Loucy (cell line): ENCODE results near the gene FAM193A.

Source experiments
- H2AFZ ChIP-seq: fragments of 200-600 bp; sonication (generic); 2 replicates; pipeline ENCODE4 v1.6.0; 2016; ENCODE audit warnings: antibody characterized with exemption, mild to moderate bottlenecking, low read length, moderate library complexity
- H3F3A ChIP-seq: fragments of 200-600 bp; 2 replicates; pipeline ENCODE4 v1.6.0; 2016; ENCODE audit warnings: antibody characterized with exemption, low read depth, mild to moderate bottlenecking
- H3K27me3 ChIP-seq: fragments of 200-600 bp; sonication (generic); 2 replicates; pipeline ENCODE4 v1.6.1; 2014; ENCODE audit warnings: low read length, mild to moderate bottlenecking; ENCODE audit not compliant: insufficient read depth, poor library complexity, severe bottlenecking
- H3K36me3 ChIP-seq: fragments of 200-600 bp; sonication (generic); 2 replicates; pipeline ENCODE4 v1.6.1; 2016; ENCODE audit warnings: low read length; ENCODE audit not compliant: insufficient read depth
- H3K4me1 ChIP-seq: fragments of 200-600 bp; sonication (generic); 2 replicates; pipeline ENCODE4 v1.5.1; 2014; ENCODE audit warnings: low read length, mild to moderate bottlenecking; ENCODE audit not compliant: insufficient read depth, poor library complexity, severe bottlenecking
- H3K4me2 ChIP-seq: fragments of 200-600 bp; sonication (generic); 2 replicates; pipeline ENCODE4 v1.6.0; 2014; ENCODE audit warnings: antibody characterized with exemption, low read length, low read depth, mild to moderate bottlenecking; ENCODE audit not compliant: poor library complexity, severe bottlenecking
- H3K4me3 ChIP-seq: fragments of 200-600 bp; sonication (generic); 2 replicates; pipeline ENCODE4 v1.5.1; 2014; ENCODE audit warnings: low read length, mild to moderate bottlenecking, mixed read lengths; ENCODE audit not compliant: poor library complexity, severe bottlenecking
- H3K79me2 ChIP-seq: fragments of 200-600 bp; sonication (generic); 2 replicates; pipeline ENCODE4 v1.6.1; 2014; ENCODE audit warnings: low read length; ENCODE audit not compliant: insufficient read depth
- H3K9ac ChIP-seq: fragments of 200-600 bp; sonication (generic); 2 replicates; pipeline ENCODE4 v1.6.0; 2014; ENCODE audit warnings: mild to moderate bottlenecking, low read depth, low read length, moderate library complexity; ENCODE audit not compliant: poor library complexity, severe bottlenecking
- H3K9me2 ChIP-seq: fragments of 200-600 bp; sonication (generic); replicated peaks from 2 replicates; pipeline ENCODE4 v1.6.1; 2016; ENCODE audit warnings: low read depth, low read length, mixed read lengths
- H3K9me3 ChIP-seq: fragments of 200-600 bp; sonication (generic); 2 replicates; pipeline ENCODE4 v1.6.1; 2014; ENCODE audit warnings: mild to moderate bottlenecking, antibody characterized with exemption, low read length, low read depth; ENCODE audit not compliant: insufficient read depth
- H4K20me1 ChIP-seq: fragments of 200-600 bp; sonication (generic); 2 replicates; pipeline ENCODE4 v1.6.0; 2014; ENCODE audit warnings: antibody characterized with exemption, low read length, mild to moderate bottlenecking; ENCODE audit not compliant: insufficient read depth, poor library complexity, severe bottlenecking
- EZH2phosphoT487 ChIP-seq: fragments of 200-600 bp; IDR thresholded peaks from 2 replicates; pipeline ENCODE4 v1.6.1; 2018; ENCODE audit warnings: antibody characterized with exemption, mild to moderate bottlenecking, moderate library complexity, borderline replicate concordance
- TF ChIP-seq, protein P1 (sequence below): fragments of 200-600 bp; sonication (generic); conservative IDR thresholded peaks from 2 replicates; pipeline ENCODE4 v1.5.1; 2014; ENCODE audit warnings: mild to moderate bottlenecking, antibody characterized with exemption, low read length

Gene FAM193A

DNA sequence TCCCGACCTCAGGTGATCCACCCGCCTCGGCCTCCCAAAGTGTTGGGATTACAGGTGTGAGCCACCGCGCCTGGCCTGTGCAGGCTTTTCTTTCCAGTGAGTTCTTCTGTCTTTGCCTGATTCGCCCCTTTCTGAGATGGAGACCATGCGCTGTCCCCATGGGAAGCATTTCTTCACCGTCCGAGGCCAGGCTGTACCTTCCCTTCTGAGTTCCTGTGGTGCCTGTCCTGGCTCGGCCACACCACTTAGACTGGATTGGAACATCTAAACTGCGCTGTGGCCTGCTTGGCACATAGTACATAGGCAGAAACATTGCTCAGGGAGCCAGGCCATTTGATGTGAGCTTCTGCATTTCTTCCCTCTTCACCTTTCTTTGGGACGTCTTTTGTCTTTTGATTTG, 23.7 kb downstream of the FAM193A start:
- no peak overlapping the region for H3K9ac ChIP-seq
- H3K9me3 ChIP-seq: no peaks in the 10 kb centered on the region
- H4K20me1 ChIP-seq: peaks cover 67% of the 10 kb centered on the region
- H3K4me2 ChIP-seq: no peak overlapping the region
- peaks cover 98% of the 10 kb centered on the region for H3K79me2 ChIP-seq
- no peaks in the 10 kb centered on the region for H3K9me2 ChIP-seq
- no peaks in the 10 kb centered on the region for H3K36me3 ChIP-seq
- no peaks in the 10 kb centered on the region for H3K4me1 ChIP-seq
- TF ChIP-seq EZH2phosphoT487: no peak
- TF ChIP-seq, protein P1, sequence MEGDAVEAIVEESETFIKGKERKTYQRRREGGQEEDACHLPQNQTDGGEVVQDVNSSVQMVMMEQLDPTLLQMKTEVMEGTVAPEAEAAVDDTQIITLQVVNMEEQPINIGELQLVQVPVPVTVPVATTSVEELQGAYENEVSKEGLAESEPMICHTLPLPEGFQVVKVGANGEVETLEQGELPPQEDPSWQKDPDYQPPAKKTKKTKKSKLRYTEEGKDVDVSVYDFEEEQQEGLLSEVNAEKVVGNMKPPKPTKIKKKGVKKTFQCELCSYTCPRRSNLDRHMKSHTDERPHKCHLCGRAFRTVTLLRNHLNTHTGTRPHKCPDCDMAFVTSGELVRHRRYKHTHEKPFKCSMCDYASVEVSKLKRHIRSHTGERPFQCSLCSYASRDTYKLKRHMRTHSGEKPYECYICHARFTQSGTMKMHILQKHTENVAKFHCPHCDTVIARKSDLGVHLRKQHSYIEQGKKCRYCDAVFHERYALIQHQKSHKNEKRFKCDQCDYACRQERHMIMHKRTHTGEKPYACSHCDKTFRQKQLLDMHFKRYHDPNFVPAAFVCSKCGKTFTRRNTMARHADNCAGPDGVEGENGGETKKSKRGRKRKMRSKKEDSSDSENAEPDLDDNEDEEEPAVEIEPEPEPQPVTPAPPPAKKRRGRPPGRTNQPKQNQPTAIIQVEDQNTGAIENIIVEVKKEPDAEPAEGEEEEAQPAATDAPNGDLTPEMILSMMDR: no peak
- no peak overlapping the region for H2AFZ ChIP-seq
- no peaks in the 10 kb centered on the region for H3K27me3 ChIP-seq
- H3F3A ChIP-seq: no peaks in the 10 kb centered on the region
- no peak overlapping the region for H3K4me3 ChIP-seq

DNA sequence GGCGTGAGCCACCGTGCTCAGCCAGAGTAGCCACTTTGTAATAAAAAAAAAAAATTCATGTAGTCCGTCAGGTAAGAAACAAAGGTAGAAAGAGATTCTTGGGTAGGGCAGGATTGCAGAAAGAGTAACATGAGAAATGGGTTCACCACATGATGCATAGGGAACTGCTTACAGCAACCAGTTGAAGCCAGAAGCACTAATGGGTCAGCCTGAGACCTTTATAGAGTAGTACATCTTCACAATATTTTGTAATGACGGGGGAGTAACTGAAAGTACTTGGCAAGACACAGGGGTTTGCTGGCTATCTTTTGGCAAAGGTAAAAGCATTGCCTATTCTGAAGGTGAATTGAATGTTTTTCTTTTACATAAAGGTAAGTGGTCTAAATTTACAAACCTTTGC, 29.1 kb downstream of the FAM193A start:
- Histone ChIP-seq H2AFZ (no peak overlapping the region), H3K36me3 (peaks cover 6% of the 10 kb centered on the region; the same call in 1 of the 2 replicates), H3K4me2 (no peak overlapping the region), H4K20me1 (peaks cover 44% of the 10 kb centered on the region), H3K27me3 (no peaks in the 10 kb centered on the region), H3F3A (no peaks in the 10 kb centered on the region), H3K79me2 (peaks cover 100% of the 10 kb centered on the region), H3K4me1 (no peaks in the 10 kb centered on the region), H3K9me2 (no peaks in the 10 kb centered on the region), H3K9ac (no peak overlapping the region), H3K4me3 (no peak overlapping the region), H3K9me3 (no peaks in the 10 kb centered on the region)
- no peak for TF ChIP-seq EZH2phosphoT487

- H3F3A ChIP-seq: no peaks in the 10 kb centered on the region
- peaks cover 55% of the 10 kb centered on the region for H4K20me1 ChIP-seq
- H3K9me2 ChIP-seq: no peaks in the 10 kb centered on the region
- peaks cover 98% of the 10 kb centered on the region for H3K79me2 ChIP-seq
- no peak overlapping the region for H3K4me2 ChIP-seq
- peaks cover 6% of the 10 kb centered on the region; the same call in 1 of the 2 replicates for H3K36me3 ChIP-seq
- no peak overlapping the region for H2AFZ ChIP-seq
- no peaks in the 10 kb centered on the region for H3K4me1 ChIP-seq
- no peak overlapping the region for H3K4me3 ChIP-seq
- no peaks in the 10 kb centered on the region for H3K9me3 ChIP-seq
- TF ChIP-seq EZH2phosphoT487: no peak
- TF ChIP-seq, protein P1: no peak
- H3K9ac ChIP-seq: no peak overlapping the region
- H3K27me3 ChIP-seq: no peaks in the 10 kb centered on the region
These were observed 33.6 kb downstream of the FAM193A start for GRCh38 chr4:2570036-2570435.

DNA sequence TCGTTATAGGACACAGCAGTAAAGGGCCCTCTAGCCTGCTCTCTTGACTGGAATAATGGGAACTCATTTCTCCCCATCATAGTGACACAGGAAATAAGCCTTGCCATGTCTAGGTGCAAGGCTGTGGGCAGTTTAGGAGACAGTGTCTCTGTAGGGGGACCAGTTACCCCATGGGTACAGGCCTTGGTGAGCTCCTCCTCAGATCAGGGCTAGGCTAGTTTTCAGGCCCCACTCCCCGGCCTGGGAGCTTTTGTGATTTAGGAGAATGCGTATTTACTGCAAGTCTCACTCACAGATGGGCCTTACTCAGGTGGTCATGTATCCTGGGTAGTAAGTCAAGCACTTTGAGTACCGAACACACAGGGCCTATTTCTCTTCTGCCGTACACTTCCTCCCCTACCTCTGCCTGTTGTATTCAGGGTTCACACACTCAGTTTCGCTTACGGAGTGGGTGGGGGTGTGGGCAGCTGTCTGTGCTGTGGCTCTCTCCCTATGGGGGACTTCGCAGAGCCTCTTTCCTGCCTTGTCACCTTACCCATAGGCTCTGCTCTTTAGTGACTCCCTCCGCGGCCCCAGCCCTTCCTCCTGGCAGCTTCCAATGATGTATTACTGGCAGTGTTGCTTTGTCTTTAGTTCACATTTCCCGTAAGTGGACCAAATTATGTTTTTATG, 34.2 kb downstream of the FAM193A start:
- H3K9me2 ChIP-seq: no peaks in the 10 kb centered on the region
- no peak overlapping the region for H3K4me2 ChIP-seq
- no peaks in the 10 kb centered on the region for H3K9me3 ChIP-seq
- no peaks in the 10 kb centered on the region for H3F3A ChIP-seq
- H3K79me2 ChIP-seq: peaks cover 98% of the 10 kb centered on the region
- H3K4me3 ChIP-seq: no peak overlapping the region
- peaks cover 2% of the 10 kb centered on the region; the same call in 1 of the 2 replicates for H3K36me3 ChIP-seq
- H3K9ac ChIP-seq: no peak overlapping the region
- no peak overlapping the region for H2AFZ ChIP-seq
- TF ChIP-seq EZH2phosphoT487: no peak
- TF ChIP-seq, protein P1: no peak
- peaks cover 57% of the 10 kb centered on the region for H4K20me1 ChIP-seq
- H3K4me1 ChIP-seq: no peaks in the 10 kb centered on the region
- no peaks in the 10 kb centered on the region for H3K27me3 ChIP-seq
